ENCODE data around the gene LRRC10B.

Gene LRRC10B

GRCh38 chr11:61518032-61518795 lies 9.7 kb downstream of the LRRC10B start:
- H2BK12ac ChIP-seq (ENCODE audit: low read length): no peak overlapping the region
- no peak overlapping the region for H3K9ac ChIP-seq (ENCODE audit: low read length)
- H3K79me2 ChIP-seq (ENCODE audit: control insufficient read depth, insufficient read depth, low read length, poor library complexity): peaks cover 3% of the 10 kb centered on the region
- peaks cover 21 to 23% of the 10 kb centered on the region in 2 experiments for H3K36me3 ChIP-seq (ENCODE audit: control insufficient read depth in 1 of 2, insufficient read depth in 2 of 2, low read length in 2 of 2)
- WGBS (ENCODE audit: extremely low coverage, insufficient coverage, insufficient read length): no CpG with 5 or more reads among the region's 23 CpGs
- H3K27me3 ChIP-seq (ENCODE audit: insufficient read depth, low read length): no peaks in the 10 kb centered on the region
- no peak overlapping the region for H2BK5ac ChIP-seq (ENCODE audit: low read depth, low read length, poor library complexity)
- no peak overlapping the region for H3K23ac ChIP-seq (ENCODE audit: low read length)
- no peak overlapping the region for H3K18ac ChIP-seq (ENCODE audit: low read length)
- no peak overlapping the region for H3K14ac ChIP-seq (ENCODE audit: low read length)
- no peak for DNase-seq
- H4K8ac ChIP-seq (ENCODE audit: low read depth, low read length): no peak overlapping the region
- H4K91ac ChIP-seq (ENCODE audit: low read depth, low read length): no peak overlapping the region
- no peak overlapping the region for H3K4me2 ChIP-seq (ENCODE audit: low read length)
- no peak overlapping the region for H2AFZ ChIP-seq (ENCODE audit: insufficient read depth, low read length, poor library complexity)
- peaks cover 8% of the 10 kb centered on the region for H3K79me1 ChIP-seq (ENCODE audit: low read length)
- no peaks in the 10 kb centered on the region for H3K9me3 ChIP-seq (ENCODE audit: insufficient read depth, low read depth, low read length)
- H3K4me3 ChIP-seq (ENCODE audit: low read depth, low read length): no peak overlapping the region
- no peak overlapping the region for H2AK5ac ChIP-seq (ENCODE audit: low read length)
- no peak overlapping the region for H3K27ac ChIP-seq (ENCODE audit: low read depth, low read length)
- H4K12ac ChIP-seq (ENCODE audit: low read depth, low read length): no peak overlapping the region
- no peak overlapping the region for H3K4ac ChIP-seq (ENCODE audit: low read depth, low read length)
- no peak overlapping the region for H2BK120ac ChIP-seq (ENCODE audit: insufficient read depth, low read length, poor library complexity)
- H3K4me1 ChIP-seq (ENCODE audit: control insufficient read depth in 1 of 2, insufficient read depth in 2 of 2, low read length in 2 of 2): peaks cover 15 to 18% of the 10 kb centered on the region in 2 experiments

GRCh38 chr11:61522881-61523280 lies 14.3 kb downstream of the LRRC10B start:
- Histone ChIP-seq H3K4me2 (ENCODE audit: low read length) (no peak overlapping the region), H3K4ac (ENCODE audit: low read depth, low read length) (no peak overlapping the region), H3K18ac (ENCODE audit: low read length) (no peak overlapping the region), H4K8ac (ENCODE audit: low read depth, low read length) (no peak overlapping the region), H2AFZ (ENCODE audit: insufficient read depth, low read length, poor library complexity) (no peak overlapping the region), H4K12ac (ENCODE audit: low read depth, low read length) (no peak overlapping the region), H3K14ac (ENCODE audit: low read length) (no peak overlapping the region), H3K36me3 (ENCODE audit: control insufficient read depth in 1 of 2, insufficient read depth in 2 of 2, low read length in 2 of 2) (peaks cover 46 to 51% of the 10 kb centered on the region in 2 experiments), H2BK5ac (ENCODE audit: low read depth, low read length, poor library complexity) (no peak overlapping the region), H3K79me1 (ENCODE audit: low read length) (no peaks in the 10 kb centered on the region), H3K27me3 (ENCODE audit: insufficient read depth, low read length) (no peaks in the 10 kb centered on the region), H3K4me3 (ENCODE audit: low read depth, low read length) (no peak overlapping the region), H3K27ac (ENCODE audit: low read depth, low read length) (no peak overlapping the region), H3K23ac (ENCODE audit: low read length) (no peak overlapping the region), H4K91ac (ENCODE audit: low read depth, low read length) (no peak overlapping the region), H3K4me1 (ENCODE audit: control insufficient read depth in 1 of 2, insufficient read depth in 2 of 2, low read length in 2 of 2) (peaks cover 4 to 13% of the 10 kb centered on the region in 2 experiments), H3K9me3 (ENCODE audit: insufficient read depth, low read depth, low read length) (peaks cover 2% of the 10 kb centered on the region), H2AK5ac (ENCODE audit: low read length) (no peak overlapping the region), H3K9ac (ENCODE audit: low read length) (no peak overlapping the region), H3K79me2 (ENCODE audit: control insufficient read depth, insufficient read depth, low read length, poor library complexity) (no peaks in the 10 kb centered on the region), H2BK12ac (ENCODE audit: low read length) (no peak overlapping the region), H2BK120ac (ENCODE audit: insufficient read depth, low read length, poor library complexity) (no peak overlapping the region)
- no peak for DNase-seq
- WGBS (ENCODE audit: extremely low coverage, insufficient coverage, insufficient read length): no CpG with 5 or more reads among the region's 15 CpGs

- Histone ChIP-seq H3K4ac (ENCODE audit: low read depth, low read length) (no peak overlapping the region), H2BK120ac (ENCODE audit: insufficient read depth, low read length, poor library complexity) (no peak overlapping the region), H3K18ac (ENCODE audit: low read length) (no peak overlapping the region), H2BK12ac (ENCODE audit: low read length) (no peak overlapping the region), H4K8ac (ENCODE audit: low read depth, low read length) (no peak overlapping the region), H4K12ac (ENCODE audit: low read depth, low read length) (no peak overlapping the region), H3K27me3 (ENCODE audit: insufficient read depth, low read length) (no peaks in the 10 kb centered on the region), H3K4me2 (ENCODE audit: low read length) (no peak overlapping the region), H2AFZ (ENCODE audit: insufficient read depth, low read length, poor library complexity) (no peak overlapping the region), H3K4me1 (ENCODE audit: control insufficient read depth in 1 of 2, insufficient read depth in 2 of 2, low read length in 2 of 2) (peaks cover 4 to 13% of the 10 kb centered on the region in 2 experiments), H3K27ac (ENCODE audit: low read depth, low read length) (no peak overlapping the region), H3K23ac (ENCODE audit: low read length) (no peak overlapping the region), H3K9me3 (ENCODE audit: insufficient read depth, low read depth, low read length) (peaks cover 2% of the 10 kb centered on the region), H3K79me1 (ENCODE audit: low read length) (no peaks in the 10 kb centered on the region), H3K4me3 (ENCODE audit: low read depth, low read length) (no peak overlapping the region), H2BK5ac (ENCODE audit: low read depth, low read length, poor library complexity) (no peak overlapping the region), H3K14ac (ENCODE audit: low read length) (no peak overlapping the region), H3K79me2 (ENCODE audit: control insufficient read depth, insufficient read depth, low read length, poor library complexity) (no peaks in the 10 kb centered on the region), H3K9ac (ENCODE audit: low read length) (no peak overlapping the region), H2AK5ac (ENCODE audit: low read length) (no peak overlapping the region), H3K36me3 (ENCODE audit: control insufficient read depth in 1 of 2, insufficient read depth in 2 of 2, low read length in 2 of 2) (peaks cover 41 to 47% of the 10 kb centered on the region in 2 experiments), H4K91ac (ENCODE audit: low read depth, low read length) (no peak overlapping the region)
- no peak for DNase-seq
- WGBS (ENCODE audit: extremely low coverage, insufficient coverage, insufficient read length): no CpG with 5 or more reads among the region's 12 CpGs
Measured at GRCh38 chr11:61524446-61524845, 15.9 kb downstream of the LRRC10B start.

- DNase-seq: no peak
- Histone ChIP-seq H3K23ac (ENCODE audit: low read length) (no peak overlapping the region), H3K4me1 (ENCODE audit: control insufficient read depth in 1 of 2, insufficient read depth in 2 of 2, low read length in 2 of 2) (peaks cover 4 to 14% of the 10 kb centered on the region in 2 experiments), H3K14ac (ENCODE audit: low read length) (no peak overlapping the region), H3K79me1 (ENCODE audit: low read length) (no peaks in the 10 kb centered on the region), H3K27me3 (ENCODE audit: insufficient read depth, low read length) (no peaks in the 10 kb centered on the region), H2BK12ac (ENCODE audit: low read length) (no peak overlapping the region), H3K9ac (ENCODE audit: low read length) (no peak overlapping the region), H2AK5ac (ENCODE audit: low read length) (no peak overlapping the region), H3K27ac (ENCODE audit: low read depth, low read length) (no peak overlapping the region), H2BK120ac (ENCODE audit: insufficient read depth, low read length, poor library complexity) (no peak overlapping the region), H3K4me2 (ENCODE audit: low read length) (no peak overlapping the region), H4K91ac (ENCODE audit: low read depth, low read length) (no peak overlapping the region), H3K9me3 (ENCODE audit: insufficient read depth, low read depth, low read length) (peaks cover 2% of the 10 kb centered on the region), H3K18ac (ENCODE audit: low read length) (no peak overlapping the region), H3K4me3 (ENCODE audit: low read depth, low read length) (no peak overlapping the region), H2BK5ac (ENCODE audit: low read depth, low read length, poor library complexity) (no peak overlapping the region), H2AFZ (ENCODE audit: insufficient read depth, low read length, poor library complexity) (no peak overlapping the region), H4K12ac (ENCODE audit: low read depth, low read length) (no peak overlapping the region), H4K8ac (ENCODE audit: low read depth, low read length) (no peak overlapping the region), H3K36me3 (ENCODE audit: control insufficient read depth in 1 of 2, insufficient read depth in 2 of 2, low read length in 2 of 2) (peaks cover 41 to 47% of the 10 kb centered on the region in 2 experiments), H3K79me2 (ENCODE audit: control insufficient read depth, insufficient read depth, low read length, poor library complexity) (no peaks in the 10 kb centered on the region), H3K4ac (ENCODE audit: low read depth, low read length) (no peak overlapping the region)
- no CpG with 5 or more reads among the region's 19 CpGs for WGBS (ENCODE audit: extremely low coverage, insufficient coverage, insufficient read length)
Measured at GRCh38 chr11:61524963-61525587, 16.5 kb downstream of the LRRC10B start.

Measured in trophoblast cell (in vitro differentiated cells and primary cell).